BLaER1 treated with 17β-estradiol and CSF1 and Interleukin-3, amounts not matched to agents 10 nM and 100 nM (cell line): ENCODE data around the gene TFDP1.
A peak's percentile ranks its signal among the peaks of the same experiment; 100 is the strongest.

Experiments used
- H3K27ac ChIP-seq, 11 experiments: shearing (Covaris generic); formaldehyde crosslinking; 2 replicates each; pipeline ENCODE4 v1.8.1; 2022
- H3K27me3 ChIP-seq, 11 experiments: shearing (Covaris generic); formaldehyde crosslinking; 2 replicates each; pipeline ENCODE4 v1.8.1; 2022
- H3K36me3 ChIP-seq, 11 experiments: shearing (Covaris generic); formaldehyde crosslinking; 2 replicates each; pipeline ENCODE4 v1.8.1; 2022
- H3K4me1 ChIP-seq, 10 experiments: shearing (Covaris generic); formaldehyde crosslinking; 2 replicates each; pipeline ENCODE4 v1.8.1; 2022
- H3K4me2 ChIP-seq, 11 experiments: shearing (Covaris generic); formaldehyde crosslinking; 2 replicates each; pipeline ENCODE4 v1.8.1; 2022
- H3K4me3 ChIP-seq, 10 experiments: shearing (Covaris generic); formaldehyde crosslinking; 2 replicates each; pipeline ENCODE4 v1.8.1; 2022
- H3K9ac ChIP-seq, 11 experiments: shearing (Covaris generic); formaldehyde crosslinking; 2 replicates each; pipeline ENCODE4 v1.8.1; 2022
- H3K9me3 ChIP-seq, 11 experiments: shearing (Covaris generic); formaldehyde crosslinking; replicated peaks in 1 of 11; 2 replicates each; pipeline ENCODE4 v1.8.1; 2022
- H4K20me1 ChIP-seq, 11 experiments: shearing (Covaris generic); formaldehyde crosslinking; 2 replicates each; pipeline ENCODE4 v1.8.1; 2022
- Cebpa-rat ChIP-seq, 11 experiments: shearing (Covaris generic); IDR thresholded peaks; 2 replicates each; pipeline ENCODE4 v1.8.1; 2022

The TFDP1 gene

DNA sequence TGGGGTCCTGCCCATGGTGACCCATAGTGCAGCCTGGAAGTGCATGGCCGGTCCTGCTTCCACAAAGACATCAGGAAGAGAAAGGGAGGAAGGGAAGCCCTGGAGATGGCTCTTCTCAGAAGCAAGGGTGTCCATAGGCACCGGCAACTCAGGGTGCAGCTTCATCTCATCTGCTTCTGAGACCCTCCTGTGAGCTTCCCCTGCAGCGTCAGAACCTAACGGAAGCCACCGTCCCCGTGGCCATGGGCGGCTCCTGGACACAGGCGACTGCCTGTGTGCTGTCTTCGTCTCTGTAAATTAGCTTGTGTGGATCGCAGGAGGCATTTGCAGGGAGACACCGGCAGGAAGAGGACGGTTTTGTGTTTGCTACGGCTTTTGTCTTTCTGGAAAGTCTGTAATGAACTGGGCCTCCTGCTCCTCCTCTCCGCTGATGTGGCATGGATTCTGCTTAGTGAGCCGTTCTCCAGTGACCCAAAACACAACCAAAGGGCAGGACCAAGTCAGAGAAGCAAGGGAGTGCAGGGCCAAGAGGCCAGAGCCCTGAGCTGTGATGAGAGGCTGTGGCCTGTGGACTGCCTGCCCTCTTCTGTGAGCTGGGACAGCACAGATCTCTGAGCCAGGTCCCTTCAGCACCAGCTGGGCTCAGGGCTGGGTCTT lies 70.9 kb downstream of the TFDP1 start:
- peak overlapping the region in 7 of 11 experiments; percentile 76 to 97 (median 94); a peak in 10 of 22 replicates for H3K4me2 ChIP-seq
- H3K9me3 ChIP-seq: peaks cover 0 to 3% (median 1%) of the 10 kb centered on the region in 11 experiments; a peak in 8 of 22 replicates
- H3K36me3 ChIP-seq: no peaks in the 10 kb centered on the region
- H3K27me3 ChIP-seq: peaks cover 0 to 38% (median 14%) of the 10 kb centered on the region in 11 experiments; a peak in 13 of 22 replicates
- no peak overlapping the region for H3K27ac ChIP-seq
- peaks cover 12 to 83% (median 70%) of the 10 kb centered on the region in 10 experiments for H3K4me1 ChIP-seq
- no peak overlapping the region for H3K4me3 ChIP-seq
- H3K9ac ChIP-seq: no peak overlapping the region; a peak in 1 of 22 replicates
- H4K20me1 ChIP-seq: peaks cover 0 to 70% (median 23%) of the 10 kb centered on the region in 11 experiments; a peak in 13 of 22 replicates
- TF ChIP-seq Cebpa-rat (IDR thresholded peaks at IDR 0.05): no peak

- peak overlapping the region in 1 of 11 experiments; percentile 29; a peak in 1 of 22 replicates for H3K9ac ChIP-seq
- TF ChIP-seq Cebpa-rat (IDR thresholded peaks at IDR 0.05): no peak
- H3K4me2 ChIP-seq: peak overlapping the region in 9 of 11 experiments; percentile 68 to 97 (median 89); a peak in 17 of 22 replicates
- peaks cover 0 to 10% (median 7%) of the 10 kb centered on the region in 11 experiments; a peak in 16 of 22 replicates for H3K9me3 ChIP-seq
- H4K20me1 ChIP-seq: peaks cover 0 to 70% (median 20%) of the 10 kb centered on the region in 11 experiments; a peak in 13 of 22 replicates
- no peak overlapping the region for H3K4me3 ChIP-seq
- H3K4me1 ChIP-seq: peaks cover 12 to 79% (median 70%) of the 10 kb centered on the region in 10 experiments
- no peak overlapping the region for H3K27ac ChIP-seq
- no peaks in the 10 kb centered on the region for H3K36me3 ChIP-seq
- peaks cover 0 to 38% (median 14%) of the 10 kb centered on the region in 11 experiments; a peak in 13 of 22 replicates for H3K27me3 ChIP-seq
These were observed 71.5 kb downstream of the TFDP1 start for GRCh38 chr13:113656003-113656588.

GRCh38 chr13:113656831-113657671 lies 72.5 kb downstream of the TFDP1 start:
- peaks cover 0 to 38% (median 14%) of the 10 kb centered on the region in 11 experiments; a peak in 13 of 22 replicates for H3K27me3 ChIP-seq
- no peaks in the 10 kb centered on the region for H3K36me3 ChIP-seq
- no peak for TF ChIP-seq Cebpa-rat (IDR thresholded peaks at IDR 0.05)
- H3K9ac ChIP-seq: peak overlapping the region in 4 of 11 experiments; percentile 11 to 43 (median 30); a peak in 5 of 22 replicates
- H4K20me1 ChIP-seq: peaks cover 0 to 61% (median 17%) of the 10 kb centered on the region in 11 experiments; a peak in 13 of 22 replicates
- H3K27ac ChIP-seq: no peak overlapping the region
- peaks cover 12 to 70% (median 64%) of the 10 kb centered on the region in 10 experiments for H3K4me1 ChIP-seq
- peak overlapping the region; percentile 37 to 97 (median 88); a peak in 21 of 22 replicates for H3K4me2 ChIP-seq
- H3K4me3 ChIP-seq: peak overlapping the region in 2 of 10 experiments; percentile 3 to 6; a peak in 1 of 20 replicates
- H3K9me3 ChIP-seq: peaks cover 5 to 19% (median 14%) of the 10 kb centered on the region in 11 experiments; a peak in 19 of 22 replicates

DNA sequence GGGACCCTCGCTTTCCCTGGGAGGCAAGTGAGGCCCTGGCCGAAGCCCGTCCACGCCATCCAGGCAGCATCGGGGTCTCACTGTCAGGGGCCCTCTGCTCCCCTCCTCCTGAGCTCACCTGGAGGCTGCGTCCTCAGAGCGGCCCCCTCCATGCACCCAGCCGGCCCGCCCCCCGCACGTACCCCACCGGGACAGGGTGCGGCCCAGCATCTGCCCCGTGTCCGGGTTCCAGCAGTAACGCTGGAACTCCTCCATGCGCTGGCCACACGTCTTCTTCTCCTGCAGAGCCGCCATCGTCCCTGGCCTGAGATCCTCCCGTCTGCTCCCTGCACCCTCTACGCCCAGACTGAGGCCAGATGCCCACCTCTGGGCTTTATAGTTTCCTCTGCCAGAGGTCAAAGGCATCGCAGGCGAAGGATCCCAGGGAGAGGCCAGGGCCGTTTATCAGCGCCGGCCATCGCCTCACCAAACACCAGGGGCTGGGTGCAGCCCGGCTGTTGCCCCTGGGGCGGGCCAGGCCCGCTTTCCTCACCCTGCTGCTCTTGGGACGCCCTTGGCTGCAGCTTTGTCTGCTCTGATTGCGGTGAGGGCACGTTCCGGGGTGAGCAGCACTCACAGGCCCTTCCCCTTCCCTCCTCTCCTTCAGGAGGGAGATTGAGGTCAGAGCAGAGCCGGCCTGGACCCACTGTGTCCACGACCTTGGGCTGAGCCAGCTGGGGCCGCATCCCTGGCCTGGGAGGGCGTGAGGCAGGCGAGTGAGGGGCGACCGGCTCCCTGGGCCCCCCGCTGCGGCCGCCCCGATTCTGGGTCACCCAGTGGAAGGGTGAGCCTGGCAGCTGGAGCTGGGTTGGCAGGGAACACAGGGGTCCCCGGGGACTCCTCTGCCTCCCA lies 73.5 kb downstream of the TFDP1 start, which contains the start of gene ATP4B:
TSS of gene ATP4B (minus strand) at position 348 of the 891 bp plus-strand sequence. CDS start at position 294, 54 bp downstream.
- H3K4me3 ChIP-seq: peak within 1 kb of the TSS in 2 of 10 experiments; percentile 3 to 6; a peak in 1 of 20 replicates
- peaks cover 6 to 24% (median 15%) of the 10 kb centered on the region in 11 experiments; a peak in 19 of 22 replicates for H3K9me3 ChIP-seq
- H3K9ac ChIP-seq: peak within 1 kb of the TSS in 4 of 11 experiments; percentile 11 to 43 (median 30); a peak in 5 of 22 replicates
- H3K27me3 ChIP-seq: peaks cover 0 to 38% (median 14%) of the 10 kb centered on the region in 11 experiments; a peak in 13 of 22 replicates
- no peak for TF ChIP-seq Cebpa-rat (IDR thresholded peaks at IDR 0.05)
- H4K20me1 ChIP-seq: peaks cover 0 to 50% (median 17%) of the 10 kb centered on the region in 11 experiments; a peak in 12 of 22 replicates
- H3K27ac ChIP-seq: no peak within 1 kb of the TSS
- H3K4me2 ChIP-seq: peak within 1 kb of the TSS; percentile 37 to 97 (median 88); a peak in 21 of 22 replicates
- H3K4me1 ChIP-seq: peaks cover 12 to 60% (median 54%) of the 10 kb centered on the region in 10 experiments
- no peaks in the 10 kb centered on the region for H3K36me3 ChIP-seq

- no peaks in the 10 kb centered on the region for H3K36me3 ChIP-seq
- peak overlapping the region in 7 of 11 experiments; percentile 75 to 97 (median 94); a peak in 10 of 22 replicates for H3K4me2 ChIP-seq
- H3K27me3 ChIP-seq: peaks cover 0 to 32% (median 14%) of the 10 kb centered on the region in 11 experiments; a peak in 13 of 22 replicates
- H3K9ac ChIP-seq: no peak overlapping the region
- peaks cover 0 to 43% (median 17%) of the 10 kb centered on the region in 11 experiments; a peak in 12 of 22 replicates for H4K20me1 ChIP-seq
- TF ChIP-seq Cebpa-rat (IDR thresholded peaks at IDR 0.05): no peak
- peaks cover 12 to 53% (median 46%) of the 10 kb centered on the region in 10 experiments for H3K4me1 ChIP-seq
- H3K4me3 ChIP-seq: no peak overlapping the region
- no peak overlapping the region for H3K27ac ChIP-seq
- H3K9me3 ChIP-seq: peaks cover 6 to 24% (median 15%) of the 10 kb centered on the region in 11 experiments; a peak in 19 of 22 replicates
These were observed 74.3 kb downstream of the TFDP1 start for GRCh38 chr13:113658836-113659235.

- Histone ChIP-seq H3K27me3 (peaks cover 0 to 31% (median 14%) of the 10 kb centered on the region in 11 experiments; a peak in 13 of 22 replicates), H3K4me3 (no peak overlapping the region), H4K20me1 (peaks cover 0 to 38% (median 17%) of the 10 kb centered on the region in 11 experiments; a peak in 10 of 22 replicates), H3K27ac (no peak overlapping the region), H3K9me3 (peaks cover 6 to 24% (median 15%) of the 10 kb centered on the region in 11 experiments; a peak in 19 of 22 replicates), H3K9ac (no peak overlapping the region), H3K4me2 (no peak overlapping the region), H3K36me3 (no peaks in the 10 kb centered on the region), H3K4me1 (peaks cover 12 to 48% (median 41%) of the 10 kb centered on the region in 10 experiments)
- no peak for TF ChIP-seq Cebpa-rat (IDR thresholded peaks at IDR 0.05)
These were observed 74.8 kb downstream of the TFDP1 start for GRCh38 chr13:113659337-113659736.

GRCh38 chr13:113660066-113660465 lies 75.5 kb downstream of the TFDP1 start:
- Histone ChIP-seq H4K20me1 (peaks cover 0 to 34% (median 16%) of the 10 kb centered on the region in 11 experiments; a peak in 10 of 22 replicates), H3K9me3 (peaks cover 6 to 24% (median 15%) of the 10 kb centered on the region in 11 experiments; a peak in 19 of 22 replicates), H3K9ac (no peak overlapping the region)

More at GRCh38 chr13:113660066-113660465, 75.5 kb downstream of the TFDP1 start:
- peaks cover 0 to 30% (median 14%) of the 10 kb centered on the region in 11 experiments; a peak in 13 of 22 replicates for H3K27me3 ChIP-seq
- no peak overlapping the region for H3K27ac ChIP-seq
- TF ChIP-seq Cebpa-rat (IDR thresholded peaks at IDR 0.05): no peak
- H3K4me2 ChIP-seq: no peak overlapping the region
- H3K4me1 ChIP-seq: peaks cover 12 to 46% (median 36%) of the 10 kb centered on the region in 10 experiments
- H3K4me3 ChIP-seq: no peak overlapping the region
- no peaks in the 10 kb centered on the region for H3K36me3 ChIP-seq
